ENCODE results near the gene HMGN1.

DNA sequence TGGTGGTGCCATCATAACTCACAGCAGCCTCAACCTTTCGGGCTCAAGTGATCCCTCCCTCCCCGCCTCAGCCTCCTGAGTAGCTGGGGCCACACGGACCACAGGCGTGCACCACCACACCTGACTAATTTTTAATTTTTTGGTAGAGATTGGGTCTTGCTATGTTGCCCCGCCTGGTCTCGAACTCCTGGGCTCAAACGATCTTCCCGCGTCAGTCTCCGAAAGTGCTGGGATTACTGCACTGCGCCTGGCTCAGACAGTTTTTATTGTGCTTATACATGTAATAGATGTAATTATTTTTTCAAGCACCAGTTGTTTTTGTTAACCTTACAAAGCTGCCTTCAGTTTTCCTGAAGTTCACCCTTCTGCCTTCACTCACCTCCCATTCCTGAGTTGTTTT, 38.0 kb upstream of the HMGN1 start:
- no peak for TF ChIP-seq CTCF (IDR thresholded peaks at IDR 0.05; ENCODE audit: borderline replicate concordance, extremely low read depth, low read length, poor library complexity, severe bottlenecking)
- no peak for TF ChIP-seq EZH2 (IDR thresholded peaks at IDR 0.05; ENCODE audit: borderline replicate concordance, low read depth, low read length, severe bottlenecking)

Data from DND-41 (cell line).